KOPT-K1 (cell line): ENCODE data around the gene BAIAP3.

Experiments used
- H3K27ac ChIP-seq: fragments of 200-600 bp; sonication (generic); 2 replicates; pipeline ENCODE4 v1.5.1; 2016; ENCODE audit warnings: antibody characterized with exemption, mild to moderate bottlenecking, low read depth, low read length; ENCODE audit not compliant: poor library complexity, severe bottlenecking
- H3K36me3 ChIP-seq: fragments of 200-600 bp; sonication (generic); 2 replicates; pipeline ENCODE4 v1.5.1; 2017; ENCODE audit warnings: antibody characterized with exemption, mild to moderate bottlenecking, low read length, moderate library complexity; ENCODE audit not compliant: insufficient read depth
- H3K9me3 ChIP-seq: fragments of 200-600 bp; sonication (generic); 2 replicates; pipeline ENCODE4 v1.5.1; 2017; ENCODE audit warnings: antibody characterized with exemption, low read length, mild to moderate bottlenecking; ENCODE audit not compliant: insufficient read depth, poor library complexity, severe bottlenecking

Gene BAIAP3

DNA sequence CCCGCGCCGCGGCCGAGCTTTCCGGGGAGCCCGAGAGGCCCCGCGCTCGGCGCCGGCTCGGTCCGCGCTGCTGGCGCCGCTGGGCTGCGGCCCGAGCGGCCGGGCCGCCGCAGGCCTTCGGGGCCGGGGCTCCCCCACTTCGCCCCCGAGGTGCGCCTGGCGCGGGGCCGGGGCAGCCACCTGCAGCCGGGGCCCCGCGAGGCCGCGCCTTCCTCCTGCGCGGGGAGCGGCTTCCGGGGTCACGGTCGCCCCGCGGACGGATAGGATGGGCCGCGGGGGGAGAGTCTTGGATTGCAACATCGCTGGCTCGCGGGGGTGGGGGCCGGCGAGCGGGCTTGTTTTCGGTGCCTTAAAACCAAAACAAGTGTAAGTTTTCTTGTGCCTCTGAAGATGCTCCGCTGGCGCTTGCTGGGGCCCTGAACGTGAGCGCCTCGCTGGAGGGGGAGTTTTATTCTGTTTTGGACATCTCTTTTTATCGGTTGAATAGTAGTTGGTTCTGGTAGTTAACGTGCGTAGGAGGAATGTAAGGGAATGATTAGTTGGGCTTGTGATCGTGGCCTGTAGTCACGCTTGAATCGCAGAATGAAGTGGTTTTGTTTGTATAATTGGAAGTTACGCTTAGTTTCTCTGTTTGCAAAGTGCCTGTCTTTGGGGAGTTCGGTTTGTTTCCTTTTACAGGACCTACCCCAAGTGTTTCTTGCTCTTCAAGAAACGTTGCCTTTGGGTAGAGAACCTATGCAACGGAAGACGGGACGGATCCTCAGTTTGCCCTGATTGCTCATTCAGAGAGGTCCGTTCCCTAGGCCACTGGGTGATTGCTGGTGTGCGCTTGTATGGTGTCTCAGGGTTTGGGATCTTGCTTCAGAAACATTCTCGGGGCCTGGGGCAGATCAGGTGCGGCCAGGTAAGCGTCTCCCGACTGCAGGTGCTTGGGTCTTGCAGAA, 23.3 kb upstream of the BAIAP3 start:
- peaks cover 48% of the 10 kb centered on the region for H3K36me3 ChIP-seq
- no peaks in the 10 kb centered on the region for H3K9me3 ChIP-seq
- peak overlapping the region; percentile 100 for H3K27ac ChIP-seq

- Histone ChIP-seq H3K36me3 (peaks cover 54% of the 10 kb centered on the region), H3K9me3 (no peaks in the 10 kb centered on the region), H3K27ac (peak overlapping the region; percentile 100)
These were observed 22.6 kb upstream of the BAIAP3 start for GRCh38 chr16:1310832-1311200.

GRCh38 chr16:1311212-1311737, 22.2 kb upstream of the BAIAP3 start:
- Histone ChIP-seq H3K27ac (peak overlapping the region; percentile 100), H3K36me3 (peaks cover 59% of the 10 kb centered on the region), H3K9me3 (no peaks in the 10 kb centered on the region)

DNA sequence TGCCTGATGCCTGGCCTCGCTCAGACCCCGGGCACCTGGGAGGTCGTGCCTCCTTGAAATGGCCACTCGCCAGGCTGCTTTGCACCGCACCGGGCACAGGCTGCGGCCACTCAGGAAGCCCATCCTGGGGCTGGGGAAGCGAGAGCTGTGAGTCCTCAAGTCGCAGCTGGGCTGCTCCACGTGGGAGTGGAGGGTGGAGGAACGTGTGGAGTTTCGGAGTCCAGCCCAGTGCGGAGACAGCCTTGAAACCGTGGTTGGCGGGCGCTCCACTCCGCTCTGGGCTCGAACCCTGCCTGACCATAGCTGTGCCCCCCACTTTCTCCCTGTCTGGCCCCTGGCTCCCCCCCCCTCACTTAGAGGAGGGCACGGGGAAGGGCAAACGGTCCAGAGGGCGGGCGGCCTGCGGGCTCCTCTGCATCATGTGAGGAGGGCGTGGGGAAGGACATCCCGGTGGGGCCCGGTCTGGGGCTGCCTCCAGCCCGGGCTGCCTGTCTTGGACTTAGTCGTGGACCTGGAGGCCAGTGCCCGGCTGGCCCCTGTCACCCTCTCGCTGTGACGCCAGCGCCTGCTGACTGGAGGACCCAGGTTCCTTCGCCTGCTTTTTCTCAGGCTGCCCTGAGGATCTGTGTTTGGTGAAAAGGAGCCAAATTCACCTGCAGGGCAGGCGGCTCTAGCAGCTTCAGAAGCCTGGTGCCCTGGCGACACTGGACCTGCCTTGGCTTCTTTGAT, 21.5 kb upstream of the BAIAP3 start:
- Histone ChIP-seq H3K36me3 (peaks cover 65% of the 10 kb centered on the region), H3K9me3 (no peaks in the 10 kb centered on the region), H3K27ac (peak overlapping the region; percentile 100)

- Histone ChIP-seq H3K36me3 (peaks cover 70% of the 10 kb centered on the region), H3K27ac (no peak overlapping the region), H3K9me3 (no peaks in the 10 kb centered on the region)
These were observed 21.0 kb upstream of the BAIAP3 start for GRCh38 chr16:1312467-1312816.

GRCh38 chr16:1312903-1313302, 20.5 kb upstream of the BAIAP3 start:
- Histone ChIP-seq H3K27ac (no peak overlapping the region), H3K36me3 (peaks cover 75% of the 10 kb centered on the region), H3K9me3 (no peaks in the 10 kb centered on the region)

DNA sequence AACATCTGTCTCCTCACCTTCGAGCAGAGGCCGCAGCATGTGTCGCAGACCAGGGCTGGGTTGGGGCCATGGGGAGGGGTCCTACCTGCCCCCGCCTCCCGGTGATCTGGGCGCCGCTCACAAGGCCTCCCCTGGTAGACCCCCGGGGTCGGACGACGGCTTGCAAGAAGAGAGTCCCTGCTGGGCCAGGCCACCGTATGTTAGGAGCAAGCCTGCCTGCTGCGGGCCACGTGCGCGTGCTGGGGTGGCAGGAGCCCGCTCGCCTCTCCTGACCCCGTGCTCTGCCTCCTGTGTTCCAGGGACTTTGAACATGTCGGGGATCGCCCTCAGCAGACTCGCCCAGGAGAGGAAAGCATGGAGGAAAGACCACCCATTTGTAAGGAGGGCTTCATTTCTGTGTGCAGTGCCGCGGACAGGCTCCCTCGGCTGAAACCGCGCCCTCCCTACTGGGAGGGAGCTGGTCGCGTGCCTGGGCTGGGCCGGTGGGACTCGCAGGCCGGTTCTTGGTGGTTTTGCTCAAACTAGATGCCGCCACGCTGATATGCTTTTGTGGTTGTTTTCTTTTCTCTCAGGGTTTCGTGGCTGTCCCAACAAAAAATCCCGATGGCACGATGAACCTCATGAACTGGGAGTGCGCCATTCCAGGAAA, 19.6 kb upstream of the BAIAP3 start:
- Histone ChIP-seq H3K36me3 (peaks cover 84% of the 10 kb centered on the region), H3K9me3 (no peaks in the 10 kb centered on the region), H3K27ac (no peak overlapping the region)

- no peak overlapping the region for H3K27ac ChIP-seq
- no peaks in the 10 kb centered on the region for H3K9me3 ChIP-seq
- H3K36me3 ChIP-seq = peaks cover 91% of the 10 kb centered on the region
These were observed 18.9 kb upstream of the BAIAP3 start for GRCh38 chr16:1314399-1315068.

GRCh38 chr16:1315081-1316032, 18.1 kb upstream of the BAIAP3 start:
- Histone ChIP-seq H3K36me3 (peaks cover 100% of the 10 kb centered on the region), H3K9me3 (no peaks in the 10 kb centered on the region)

GRCh38 chr16:1316033-1316405, 17.4 kb upstream of the BAIAP3 start:
- Histone ChIP-seq H3K9me3 (no peaks in the 10 kb centered on the region), H3K27ac (no peak overlapping the region), H3K36me3 (peaks cover 100% of the 10 kb centered on the region)

More at GRCh38 chr16:1315081-1316032, 18.1 kb upstream of the BAIAP3 start:
- no peak overlapping the region for H3K27ac ChIP-seq

DNA sequence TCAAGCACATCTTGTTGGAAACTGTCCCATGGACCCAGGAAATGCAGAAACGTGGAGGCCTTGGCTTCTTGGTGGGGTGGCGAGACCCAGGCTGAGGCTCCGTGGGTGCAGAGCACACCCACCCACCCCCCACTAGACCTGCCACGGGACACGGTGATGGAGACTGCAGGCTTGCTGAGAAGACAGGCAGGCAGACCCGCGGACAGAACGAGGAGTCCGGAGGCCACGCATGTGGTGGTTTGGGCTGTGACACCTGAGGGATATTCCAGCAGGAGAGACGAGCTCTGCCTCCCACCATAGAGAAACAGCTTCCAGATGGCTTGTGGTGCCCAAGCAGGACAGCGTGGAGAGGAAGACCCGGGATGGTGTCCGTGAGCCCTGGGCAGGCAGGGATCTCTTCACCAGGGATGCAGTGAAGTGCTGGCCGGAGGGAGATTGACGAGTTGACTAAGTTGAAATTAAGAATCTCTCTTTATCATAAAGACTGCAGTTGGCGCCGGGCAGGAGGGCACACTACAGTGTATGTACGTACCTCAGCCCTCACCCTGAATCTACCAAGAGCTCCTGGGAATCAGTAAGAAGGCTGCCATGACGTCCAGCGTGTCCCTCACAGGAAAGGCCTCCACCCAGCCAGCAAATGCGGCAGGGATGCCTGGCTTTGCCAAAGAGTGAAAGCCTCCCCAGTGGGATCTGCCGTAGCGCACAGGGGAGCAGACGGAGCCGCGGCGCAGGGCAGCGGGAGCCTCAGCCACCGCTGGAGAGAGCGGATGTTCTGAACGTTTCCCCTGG, 15.8 kb upstream of the BAIAP3 start:
- H3K9me3 ChIP-seq = no peaks in the 10 kb centered on the region
- H3K36me3 ChIP-seq = peaks cover 100% of the 10 kb centered on the region
- no peak overlapping the region for H3K27ac ChIP-seq

GRCh38 chr16:1318268-1318545, 15.2 kb upstream of the BAIAP3 start:
- Histone ChIP-seq H3K9me3 (no peaks in the 10 kb centered on the region), H3K27ac (no peak overlapping the region), H3K36me3 (peaks cover 100% of the 10 kb centered on the region)

DNA sequence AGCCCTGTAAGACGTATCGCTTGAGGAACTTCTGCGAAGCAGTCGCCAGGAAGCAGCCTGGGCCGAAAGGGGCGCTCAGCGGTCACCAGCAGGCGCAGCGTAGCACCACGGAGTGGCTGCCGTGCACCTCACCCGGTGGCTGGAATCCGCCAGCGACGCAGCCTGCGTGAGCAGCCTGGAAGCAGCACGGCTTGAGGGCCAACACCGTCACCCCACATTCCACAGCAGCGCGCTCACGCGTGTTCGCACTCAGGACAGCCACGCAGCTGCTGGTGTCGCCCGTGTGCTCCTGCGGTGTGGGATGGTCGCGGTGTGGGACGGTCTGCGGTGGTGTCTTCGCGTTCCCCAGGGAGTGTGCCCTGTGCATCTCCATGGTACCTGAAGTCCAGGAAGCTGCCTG, 14.4 kb upstream of the BAIAP3 start:
- Histone ChIP-seq H3K36me3 (peaks cover 100% of the 10 kb centered on the region), H3K9me3 (no peaks in the 10 kb centered on the region), H3K27ac (no peak overlapping the region)
